HFF-Myc (cell line): Measurements from ENCODE around the gene GPR156.

Source experiments
- DNase-seq: peaks from one replicate; pipeline ENCODE4 v3.0.0-alpha.2; 2011; ENCODE audit warnings: low read depth; ENCODE audit errors: extremely low read depth
- H3K4me3 ChIP-seq: replicated peaks from 2 replicates; pipeline ENCODE4 v1.5.1; 2011; ENCODE audit warnings: low read depth, mild to moderate bottlenecking, control low read depth, low read length
- CTCF ChIP-seq: IDR thresholded peaks from 2 replicates; pipeline ENCODE4 v1.5.1; 2012; ENCODE audit warnings: mild to moderate bottlenecking, low read depth, low read length, control low read depth; ENCODE audit errors: missing control alignments

GPR156 gene

GRCh38 chr3:120289636-120290035, 4.6 kb upstream of the GPR156 start:
- H3K4me3 ChIP-seq, result no peak overlapping the region
- no peak for TF ChIP-seq CTCF
- DNase-seq, result no peak

GRCh38 chr3:120286465-120286864, 1.4 kb upstream of the GPR156 start:
- DNase-seq, result no peak
- no peak for TF ChIP-seq CTCF

GRCh38 chr3:120285508-120285841, 453 bp upstream of the GPR156 start:
- no peak for TF ChIP-seq CTCF
- H3K4me3 ChIP-seq, result peak overlapping the region; percentile 43
- DNase-seq, result no peak

More at GRCh38 chr3:120286465-120286864, 1.4 kb upstream of the GPR156 start:
- H3K4me3 ChIP-seq, result no peak overlapping the region

- no peak for DNase-seq
- no peak for TF ChIP-seq CTCF
- H3K4me3 ChIP-seq, result no peak overlapping the region
Observed at GRCh38 chr3:120281261-120281660, 3.8 kb downstream of the GPR156 start.

DNA sequence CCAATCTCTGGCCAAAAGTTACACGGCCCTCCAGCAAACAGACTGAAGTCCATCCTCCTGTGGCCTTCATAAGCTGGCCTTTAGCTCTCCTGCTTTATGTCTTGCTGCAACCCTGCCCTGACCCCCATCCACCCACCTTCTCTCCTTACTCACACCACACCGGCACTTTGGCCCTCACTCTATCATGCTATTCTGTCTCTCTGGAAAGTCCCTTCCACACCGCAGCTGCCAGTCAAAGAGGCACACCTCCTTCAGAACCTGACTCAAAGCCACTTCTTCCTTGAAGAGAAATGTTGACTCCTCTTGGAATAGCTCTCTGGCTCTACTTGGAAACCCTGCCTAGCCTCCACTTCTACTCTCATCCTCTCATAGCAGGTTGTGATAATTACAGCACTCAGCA, 4.5 kb downstream of the GPR156 start:
- H3K4me3 ChIP-seq, result no peak overlapping the region
- DNase-seq, result no peak

GRCh38 chr3:120280026-120280425, 5.0 kb downstream of the GPR156 start:
- H3K4me3 ChIP-seq, result no peak overlapping the region
- no peak for DNase-seq

More for the DNA sequence above, 4.5 kb downstream of the GPR156 start:
- TF ChIP-seq CTCF, result no peak

More at GRCh38 chr3:120280026-120280425, 5.0 kb downstream of the GPR156 start:
- no peak for TF ChIP-seq CTCF
